ENCODE data around the gene IKZF1.

IKZF1 gene

GRCh38 chr7:50379539-50379938 lies 75.0 kb downstream of the IKZF1 start:
- no peak for DNase-seq

GRCh38 chr7:50382455-50382854 lies 77.9 kb downstream of the IKZF1 start:
- DNase-seq = no peak

GRCh38 chr7:50387351-50387750 lies 82.8 kb downstream of the IKZF1 start:
- DNase-seq = no peak

- DNase-seq = no peak
These were observed 85.4 kb downstream of the IKZF1 start for GRCh38 chr7:50389961-50390360.

- no peak for DNase-seq
These were observed 86.9 kb downstream of the IKZF1 start for GRCh38 chr7:50391386-50391785.

GRCh38 chr7:50393076-50393475 lies 88.6 kb downstream of the IKZF1 start:
- DNase-seq = no peak

- DNase-seq = no peak
These were observed 89.2 kb downstream of the IKZF1 start for GRCh38 chr7:50393547-50394252.

GRCh38 chr7:50394315-50394714 lies 89.8 kb downstream of the IKZF1 start:
- DNase-seq = no peak

GRCh38 chr7:50396856-50397255 lies 92.3 kb downstream of the IKZF1 start:
- DNase-seq = no peak

- no peak for DNase-seq
These were observed 92.9 kb downstream of the IKZF1 start for GRCh38 chr7:50397320-50397970.

- DNase-seq = no peak
These were observed 93.4 kb downstream of the IKZF1 start for GRCh38 chr7:50397971-50398324.

- no peak for DNase-seq
These were observed 94.7 kb downstream of the IKZF1 start for GRCh38 chr7:50399206-50399605.

GRCh38 chr7:50399635-50400034 lies 95.1 kb downstream of the IKZF1 start:
- DNase-seq = no peak

GRCh38 chr7:50400114-50400513 lies 95.6 kb downstream of the IKZF1 start:
- DNase-seq = no peak

- no peak for DNase-seq
These were observed 99.9 kb downstream of the IKZF1 start for GRCh38 chr7:50404392-50404791.

GRCh38 chr7:50405221-50405620 lies 100.7 kb downstream of the IKZF1 start:
- no peak for DNase-seq

- DNase-seq = no peak
These were observed 102.4 kb downstream of the IKZF1 start for GRCh38 chr7:50406935-50407334.

GRCh38 chr7:50409856-50410745 lies 105.6 kb downstream of the IKZF1 start:
- no peak for DNase-seq

- no peak for DNase-seq
These were observed 106.8 kb downstream of the IKZF1 start for GRCh38 chr7:50411332-50411731.

- no peak for DNase-seq
These were observed 108.5 kb downstream of the IKZF1 start for GRCh38 chr7:50412973-50413372.

- DNase-seq = no peak
These were observed 109.0 kb downstream of the IKZF1 start for GRCh38 chr7:50413561-50413960.

GRCh38 chr7:50415844-50416364 lies 111.4 kb downstream of the IKZF1 start:
- DNase-seq = no peak

GRCh38 chr7:50416527-50417182 lies 112.1 kb downstream of the IKZF1 start:
- DNase-seq = no peak
